ENCODE measurements around the gene TRAPPC6A. TPM values are rescaled to one million over a fixed set of nuclear protein-coding genes. Genes with fewer than 3 reads are reported as not detected.

Gene TRAPPC6A
- total and polyA plus RNA-seq, 9 of the 15 experiments (the other 6 are each of a cell fraction or from before 2014, with no cell fraction given) = 0.82 to 23.6 (median 11.6) TPM

DNA sequence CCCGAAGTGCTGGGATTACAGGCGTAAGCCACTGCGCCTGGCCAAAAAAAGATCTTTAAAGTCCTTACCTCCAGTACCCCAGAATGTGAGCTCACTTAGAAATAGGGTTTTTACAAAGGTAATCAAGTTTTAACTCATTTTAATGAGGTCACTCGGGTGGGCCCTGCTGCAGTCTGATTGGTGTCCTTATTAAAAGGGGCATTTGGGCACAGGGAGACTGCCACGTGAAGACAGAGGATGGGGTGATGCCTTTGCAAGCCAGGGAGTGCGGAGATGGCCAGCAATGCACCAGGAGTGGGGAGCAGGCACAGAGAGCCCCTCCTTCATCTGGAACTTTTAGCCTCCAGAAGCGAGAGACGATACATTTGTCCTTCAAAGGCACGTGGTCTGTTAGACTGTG lies 28.9 kb downstream of the TRAPPC6A start (continued):
- TF ChIP-seq, protein P1, sequence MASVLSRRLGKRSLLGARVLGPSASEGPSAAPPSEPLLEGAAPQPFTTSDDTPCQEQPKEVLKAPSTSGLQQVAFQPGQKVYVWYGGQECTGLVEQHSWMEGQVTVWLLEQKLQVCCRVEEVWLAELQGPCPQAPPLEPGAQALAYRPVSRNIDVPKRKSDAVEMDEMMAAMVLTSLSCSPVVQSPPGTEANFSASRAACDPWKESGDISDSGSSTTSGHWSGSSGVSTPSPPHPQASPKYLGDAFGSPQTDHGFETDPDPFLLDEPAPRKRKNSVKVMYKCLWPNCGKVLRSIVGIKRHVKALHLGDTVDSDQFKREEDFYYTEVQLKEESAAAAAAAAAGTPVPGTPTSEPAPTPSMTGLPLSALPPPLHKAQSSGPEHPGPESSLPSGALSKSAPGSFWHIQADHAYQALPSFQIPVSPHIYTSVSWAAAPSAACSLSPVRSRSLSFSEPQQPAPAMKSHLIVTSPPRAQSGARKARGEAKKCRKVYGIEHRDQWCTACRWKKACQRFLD (CRISPR knock-in tag; IDR thresholded peaks at IDR 0.05) = no peak
- TF ChIP-seq HMG20A (CRISPR knock-in tag; conservative IDR thresholded peaks at IDR 0.05) (no peak), NCOR1 (IDR thresholded peaks at IDR 0.05) (no peak), MTF1 (CRISPR knock-in tag; IDR thresholded peaks at IDR 0.05; ENCODE audit: borderline replicate concordance) (no peak), ZZZ3 (IDR thresholded peaks at IDR 0.05) (no peak)
- TF ChIP-seq, protein P2, sequence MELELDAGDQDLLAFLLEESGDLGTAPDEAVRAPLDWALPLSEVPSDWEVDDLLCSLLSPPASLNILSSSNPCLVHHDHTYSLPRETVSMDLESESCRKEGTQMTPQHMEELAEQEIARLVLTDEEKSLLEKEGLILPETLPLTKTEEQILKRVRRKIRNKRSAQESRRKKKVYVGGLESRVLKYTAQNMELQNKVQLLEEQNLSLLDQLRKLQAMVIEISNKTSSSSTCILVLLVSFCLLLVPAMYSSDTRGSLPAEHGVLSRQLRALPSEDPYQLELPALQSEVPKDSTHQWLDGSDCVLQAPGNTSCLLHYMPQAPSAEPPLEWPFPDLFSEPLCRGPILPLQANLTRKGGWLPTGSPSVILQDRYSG (tag; conservative IDR thresholded peaks at IDR 0.05; ENCODE audit: low read depth) = no peak

DNA sequence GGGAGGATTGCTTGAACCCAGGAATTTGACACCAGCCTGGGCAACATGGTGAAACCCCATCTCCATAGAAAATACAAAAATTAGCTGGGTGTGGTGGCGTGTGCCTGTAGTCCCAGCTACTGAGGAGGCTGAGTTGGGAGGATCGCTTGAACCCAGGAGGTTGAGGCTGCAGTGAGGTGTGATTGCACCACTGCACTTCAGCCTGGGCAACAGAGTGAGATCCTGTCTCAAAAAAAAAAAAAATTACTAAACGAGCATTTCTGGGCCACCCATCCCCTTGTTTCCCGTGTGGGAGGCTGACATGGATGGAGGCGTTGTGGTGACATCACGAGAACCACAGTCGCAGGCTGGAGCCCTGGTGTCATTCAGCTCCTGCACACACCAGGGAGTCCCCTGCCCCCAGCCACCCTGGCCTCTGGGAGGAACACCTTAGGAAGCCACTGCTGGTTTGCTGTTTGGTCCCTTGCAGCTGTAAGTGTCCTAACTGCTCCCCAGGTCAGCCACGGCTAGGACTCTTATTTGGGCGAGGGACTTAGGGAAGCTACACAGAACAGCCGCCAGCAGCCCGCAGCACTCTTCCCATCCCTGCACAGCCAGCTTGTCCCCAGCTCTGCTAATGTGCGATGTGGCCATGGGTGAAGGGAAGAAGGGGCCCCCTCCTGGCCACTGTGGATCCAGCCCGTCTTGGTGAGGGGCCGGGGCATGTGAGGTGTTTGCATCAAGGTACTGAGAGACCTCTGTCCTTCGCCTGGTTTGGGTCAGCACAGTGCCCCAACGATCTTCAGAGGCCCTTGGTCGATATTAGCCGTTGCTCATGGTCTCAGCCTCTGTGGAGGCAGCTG lies 30.0 kb downstream of the TRAPPC6A start:
- no peaks in the 10 kb centered on the region for H3K9me3 ChIP-seq (replicated peaks; ENCODE audit: control insufficient read depth, insufficient read depth, low read depth, low read length)
- no peaks in the 10 kb centered on the region for H3K79me2 ChIP-seq (ENCODE audit: control insufficient read depth, insufficient read depth, low read length)
- H3K27me3 ChIP-seq (ENCODE audit: control insufficient read depth in 2 of 2, insufficient read depth in 2 of 2, low read length in 2 of 2) = no peaks in the 10 kb centered on the region
- no peaks in the 10 kb centered on the region for H4K20me1 ChIP-seq (replicated peaks; ENCODE audit: control insufficient read depth, insufficient read depth, low read length)
- ChIA-PET POLR2A (interaction anchor here (0.5 to 1.8 kb wide), 3 partner anchors 16 to 39 kb away, joined by 3 to 4 read pairs (median 3); no protein-coding TSS in a partner anchor), CTCF (ENCODE audit: low intra/inter-chr PET ratio) (no interaction called here)
- H3K36me3 ChIP-seq (ENCODE audit: control insufficient read depth, insufficient read depth, low read length) = peaks cover 33% of the 10 kb centered on the region; the same call in 1 of the 3 replicates
- H3K4me1 ChIP-seq (replicated peaks in 1 of 2; ENCODE audit: control insufficient read depth in 2 of 2, insufficient read depth in 2 of 2, low read length in 2 of 2) = peaks cover 0 to 65% of the 10 kb centered on the region in 2 experiments; a peak in 2 of 5 replicates
- DNase-seq (ENCODE audit: extremely low read depth in 1 of 4, low spot score in 3 of 4) (peak in 1 of 4 experiments; percentile 18), ATAC-seq (peak; percentile 63), FAIRE-seq (no peak)
- H3K4me2 ChIP-seq (ENCODE audit: insufficient read depth, low read length) = no peak overlapping the region
- no peak overlapping the region for H3K4me3 ChIP-seq
- in situ Hi-C loops (cut with MboI) (no loop called here), intact Hi-C loops (cut with micrococcal nuclease) (no loop called here)
- H3K9ac ChIP-seq (ENCODE audit: insufficient read depth in 1 of 2, low read depth in 2 of 2, low read length in 2 of 2) = no peak overlapping the region; a peak in 1 of 4 replicates
- no peak overlapping the region for H3K27ac ChIP-seq (ENCODE audit: extremely low read depth, low read depth, low read length)
- H3K9me1 ChIP-seq (ENCODE audit: control insufficient read depth, insufficient read depth, low read length) = no peaks in the 10 kb centered on the region
- H2AFZ ChIP-seq (ENCODE audit: low read depth, low read length) = no peak overlapping the region
- BruUV-seq (replicated peaks) = no TSS peak
- 75% methylated on average over 18 of the region's 18 CpGs for WGBS (ENCODE audit: insufficient coverage, low coverage, missing lambda C conversion rate)
- TF ChIP-seq FOXP1 (CRISPR knock-in tag; IDR thresholded peaks at IDR 0.05) (no peak), HNRNPL (IDR thresholded peaks at IDR 0.05; ENCODE audit: low read depth, low read length) (no peak), TEAD1 (CRISPR knock-in tag; IDR thresholded peaks at IDR 0.05) (no peak), MYNN (IDR thresholded peaks at IDR 0.05) (peak; percentile 97), MYNN (CRISPR knock-in tag; IDR thresholded peaks at IDR 0.05) (peak; percentile 76), ZNF121 (CRISPR knock-in tag; conservative IDR thresholded peaks at IDR 0.05) (peak; percentile 81)
- TF ChIP-seq, protein P3, sequence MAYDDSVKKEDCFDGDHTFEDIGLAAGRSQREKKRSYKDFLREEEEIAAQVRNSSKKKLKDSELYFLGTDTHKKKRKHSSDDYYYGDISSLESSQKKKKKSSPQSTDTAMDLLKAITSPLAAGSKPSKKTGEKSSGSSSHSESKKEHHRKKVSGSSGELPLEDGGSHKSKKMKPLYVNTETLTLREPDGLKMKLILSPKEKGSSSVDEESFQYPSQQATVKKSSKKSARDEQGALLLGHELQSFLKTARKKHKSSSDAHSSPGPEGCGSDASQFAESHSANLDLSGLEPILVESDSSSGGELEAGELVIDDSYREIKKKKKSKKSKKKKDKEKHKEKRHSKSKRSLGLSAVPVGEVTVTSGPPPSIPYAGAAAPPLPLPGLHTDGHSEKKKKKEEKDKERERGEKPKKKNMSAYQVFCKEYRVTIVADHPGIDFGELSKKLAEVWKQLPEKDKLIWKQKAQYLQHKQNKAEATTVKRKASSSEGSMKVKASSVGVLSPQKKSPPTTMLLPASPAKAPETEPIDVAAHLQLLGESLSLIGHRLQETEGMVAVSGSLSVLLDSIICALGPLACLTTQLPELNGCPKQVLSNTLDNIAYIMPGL (CRISPR knock-in tag; IDR thresholded peaks at IDR 0.05) = no peak
- TF ChIP-seq, protein P4, sequence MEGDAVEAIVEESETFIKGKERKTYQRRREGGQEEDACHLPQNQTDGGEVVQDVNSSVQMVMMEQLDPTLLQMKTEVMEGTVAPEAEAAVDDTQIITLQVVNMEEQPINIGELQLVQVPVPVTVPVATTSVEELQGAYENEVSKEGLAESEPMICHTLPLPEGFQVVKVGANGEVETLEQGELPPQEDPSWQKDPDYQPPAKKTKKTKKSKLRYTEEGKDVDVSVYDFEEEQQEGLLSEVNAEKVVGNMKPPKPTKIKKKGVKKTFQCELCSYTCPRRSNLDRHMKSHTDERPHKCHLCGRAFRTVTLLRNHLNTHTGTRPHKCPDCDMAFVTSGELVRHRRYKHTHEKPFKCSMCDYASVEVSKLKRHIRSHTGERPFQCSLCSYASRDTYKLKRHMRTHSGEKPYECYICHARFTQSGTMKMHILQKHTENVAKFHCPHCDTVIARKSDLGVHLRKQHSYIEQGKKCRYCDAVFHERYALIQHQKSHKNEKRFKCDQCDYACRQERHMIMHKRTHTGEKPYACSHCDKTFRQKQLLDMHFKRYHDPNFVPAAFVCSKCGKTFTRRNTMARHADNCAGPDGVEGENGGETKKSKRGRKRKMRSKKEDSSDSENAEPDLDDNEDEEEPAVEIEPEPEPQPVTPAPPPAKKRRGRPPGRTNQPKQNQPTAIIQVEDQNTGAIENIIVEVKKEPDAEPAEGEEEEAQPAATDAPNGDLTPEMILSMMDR (IDR thresholded peaks at IDR 0.05 in 2 of 3, conservative IDR thresholded peaks at IDR 0.05 in 1 of 3; ENCODE audit: insufficient read depth in 2 of 3, low read depth in 1 of 3, low read length in 3 of 3) = 0 out of 6 replicates have a peak, but pooled peaks have one; percentile 17 to 27 (median 22)

All from K562 (cell line).